Left lung (tissue), 10 donors: Measurements from ENCODE around the gene PIKFYVE. TPM values are rescaled to one million over a fixed set of nuclear protein-coding genes. Genes with fewer than 3 reads are reported as not detected.

Experiments
- ATAC-seq: fragments of 200-7000 bp; cut with Tn5 transposase; one replicate; pipeline ENCODE4 v1.9.1; 2020; ENCODE audit warnings: moderate library complexity
- DNase-seq, 4 donors: peaks; one replicate each; pipeline ENCODE4 v3.0.0-alpha.2; 2013 to 2020
- H3K27ac ChIP-seq, 2 donors: fragments of 200-600 bp; sonication (generic) in 1 of 2; one replicate each; pipeline versions ENCODE4 v1.5.0 to v1.8.0; 2020 to 2021
- H3K27me3 ChIP-seq, 2 donors: fragments of 200-600 bp; sonication (generic) in 1 of 2; one replicate each; pipeline versions ENCODE4 v1.5.0 to v1.8.0; 2020 to 2021
- H3K36me3 ChIP-seq, 2 donors: fragments of 200-600 bp; sonication (generic) in 1 of 2; one replicate each; pipeline versions ENCODE4 v1.5.0 to v1.8.0; 2020 to 2021
- H3K4me1 ChIP-seq, 2 donors: fragments of 200-600 bp; one replicate each; pipeline ENCODE4 v1.8.0; 2021
- H3K4me3 ChIP-seq, 2 donors: fragments of 200-600 bp; sonication (generic) in 1 of 2; one replicate each; pipeline versions ENCODE4 v1.5.0 to v1.8.0; 2020 to 2021; ENCODE audit warnings: mild to moderate bottlenecking in 1 of 2
- H3K9me3 ChIP-seq, 2 donors: fragments of 200-600 bp; sonication (generic) in 1 of 2; one replicate each; pipeline versions ENCODE4 v1.5.0 to v1.8.0; 2020 to 2021
- CTCF ChIP-seq, 2 donors: fragments of 200-600 bp; sonication (generic) in 1 of 2; IDR thresholded peaks; one replicate each; pipeline versions ENCODE4 v1.5.0 to v1.8.0; 2021; ENCODE audit warnings: antibody characterized with exemption in 2 of 2
- intact Hi-C, 2 donors: fragments of 100-400 bp; cut with DNase I; formaldehyde crosslinking; loops; one replicate each; pipeline versions ENCODE4 v1.11.2 to v1.14.2; 2022
- polyA plus RNA-seq, 6 donors: library from polyadenylated mRNA; unstranded; fragments of 120-200 nt; gene quantifications; one replicate each; pipeline ENCODE4 v1.2.1, GENCODE V29; 2013; ENCODE audit not compliant: insufficient read length in 6 of 6
- total RNA-seq, 2 donors: library from RNA; stranded (reverse); fragmentation: NEBNext Ultra II Directional; extraction: Animal tissue kit (Norgen Biotek cat#: 25700); gene quantifications; one replicate each; pipeline ENCODE4 v1.2.1, GENCODE V29; 2021
- donor health status: DM: no; HTN: yes; CAD: no.
- donor health status: DM: no; HTN: no; CAD: no.

Gene PIKFYVE
- total and polyA plus RNA-seq, 8 donors = 23.8 to 31.6 (median 26.7) TPM

DNA sequence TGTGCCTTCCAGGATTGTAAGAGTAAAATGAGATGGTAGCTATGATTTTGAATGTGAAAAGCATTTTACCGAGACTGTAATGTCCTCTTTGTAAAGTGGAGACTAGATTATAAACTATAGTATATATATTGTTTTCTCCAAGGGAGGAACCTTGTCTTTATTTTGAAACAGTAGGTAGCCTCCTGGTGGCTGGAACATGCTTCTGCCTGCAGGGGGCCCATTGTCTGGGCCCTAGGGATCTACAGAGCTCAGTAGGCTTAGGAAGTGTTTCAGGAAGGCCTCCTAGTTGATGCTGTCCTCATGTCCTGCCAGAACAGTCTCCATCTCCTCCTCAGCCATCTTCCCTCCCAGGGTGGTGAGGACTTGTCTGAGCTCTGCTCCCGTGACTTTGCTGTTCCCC is 3.0 kb downstream of the PIKFYVE start:
- ATAC-seq (no peak), DNase-seq (no peak)
- no peak for TF ChIP-seq CTCF (IDR thresholded peaks at IDR 0.05)

DNA sequence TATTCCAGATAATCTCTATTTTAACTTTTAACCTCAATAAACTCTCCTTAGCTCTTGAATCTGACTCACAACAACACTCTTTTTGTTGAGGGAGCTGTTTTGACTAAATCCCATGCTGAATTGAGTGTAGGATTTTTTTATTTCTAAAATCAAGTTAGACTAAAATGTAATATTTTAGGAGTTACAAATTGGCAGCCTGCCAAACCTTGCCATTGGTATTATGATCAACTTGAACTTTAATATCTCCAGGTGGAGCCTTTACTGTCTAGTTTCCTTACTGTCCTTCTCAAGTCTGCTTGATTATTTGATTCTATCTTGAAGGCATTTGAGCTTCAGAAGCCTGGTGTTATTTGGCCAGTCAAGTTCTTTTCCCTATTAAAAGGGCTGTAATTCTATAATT is 8.7 kb downstream of the PIKFYVE start:
- Histone ChIP-seq H3K4me1 (no peaks in the 10 kb centered on the region), H3K27me3 (no peaks in the 10 kb centered on the region), H3K27ac (no peak overlapping the region), H3K36me3 (peaks cover 0 to 84% of the 10 kb centered on the region in 2 donors), H3K4me3 (no peak overlapping the region), H3K9me3 (no peaks in the 10 kb centered on the region)
- no peak for TF ChIP-seq CTCF (IDR thresholded peaks at IDR 0.05)
- DNase-seq = no peak
- no peak for ATAC-seq
- intact Hi-C loops = no loop called here

More for the DNA sequence above, 3.0 kb downstream of the PIKFYVE start:
- Histone ChIP-seq H3K9me3 (no peaks in the 10 kb centered on the region), H3K4me3 (no peak overlapping the region), H3K27me3 (no peaks in the 10 kb centered on the region), H3K36me3 (peaks cover 0 to 29% of the 10 kb centered on the region in 2 donors), H3K4me1 (peaks cover 15 to 41% of the 10 kb centered on the region in 2 donors), H3K27ac (peak overlapping the region in 1 of 2 donors; percentile 15)
- intact Hi-C loops = no loop called here

DNA sequence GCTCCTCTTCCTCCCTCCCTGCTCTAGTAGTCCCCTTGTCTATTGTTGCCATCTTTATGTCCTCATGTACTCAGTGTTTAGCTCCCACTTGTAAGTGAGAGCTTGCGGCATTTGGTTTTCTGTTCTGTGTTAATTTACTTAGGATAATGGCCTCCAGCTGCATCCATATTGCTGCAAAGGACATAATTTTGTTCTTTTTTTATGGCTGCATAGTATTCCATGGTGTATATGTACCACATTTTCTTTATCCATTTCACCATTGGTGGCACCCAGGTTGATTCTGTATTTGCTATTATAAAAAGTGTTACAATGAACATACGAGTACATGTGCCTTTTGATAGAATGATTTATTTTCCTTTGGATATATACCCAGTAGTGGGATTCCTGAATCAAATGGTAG is 12.5 kb downstream of the PIKFYVE start:
- no peaks in the 10 kb centered on the region for H3K4me1 ChIP-seq
- H3K4me3 ChIP-seq = no peak overlapping the region
- DNase-seq (no peak), ATAC-seq (no peak)
- no peak overlapping the region for H3K27ac ChIP-seq
- no peaks in the 10 kb centered on the region for H3K9me3 ChIP-seq
- peaks cover 0 to 98% of the 10 kb centered on the region in 2 donors for H3K36me3 ChIP-seq
- intact Hi-C loops = no loop called here
- H3K27me3 ChIP-seq = no peaks in the 10 kb centered on the region
- no peak for TF ChIP-seq CTCF (IDR thresholded peaks at IDR 0.05)

- Histone ChIP-seq H3K27me3 (no peaks in the 10 kb centered on the region), H3K4me1 (no peaks in the 10 kb centered on the region), H3K9me3 (no peaks in the 10 kb centered on the region), H3K4me3 (no peak overlapping the region), H3K36me3 (peaks cover 0 to 97% of the 10 kb centered on the region in 2 donors), H3K27ac (no peak overlapping the region)
- TF ChIP-seq CTCF (IDR thresholded peaks at IDR 0.05) = no peak
- DNase-seq = no peak
- intact Hi-C loops = no loop called here
- ATAC-seq = no peak
Measured at GRCh38 chr2:208279236-208279635, 13.2 kb downstream of the PIKFYVE start.

DNA sequence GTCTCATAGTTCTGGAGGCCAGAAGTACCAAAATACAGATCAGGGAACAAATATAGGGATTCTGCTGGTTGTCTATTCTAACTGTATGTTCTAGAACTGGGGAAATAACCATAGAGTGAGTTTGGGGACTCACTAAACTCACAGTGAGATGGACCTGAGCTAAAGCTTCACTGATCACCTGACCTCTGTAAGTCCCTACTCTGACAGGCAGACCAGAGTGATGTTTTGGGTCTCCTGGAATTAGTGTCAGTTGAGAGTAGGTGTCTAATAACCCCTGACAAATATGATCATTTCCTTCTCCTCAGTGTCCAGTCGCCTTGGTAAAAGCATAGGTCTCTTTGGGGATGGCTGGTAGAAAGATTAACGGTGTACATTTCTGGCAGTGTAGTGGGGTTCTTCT is 14.2 kb downstream of the PIKFYVE start:
- no peaks in the 10 kb centered on the region for H3K9me3 ChIP-seq
- no peak overlapping the region for H3K27ac ChIP-seq
- peaks cover 0 to 89% of the 10 kb centered on the region in 2 donors for H3K36me3 ChIP-seq
- TF ChIP-seq CTCF (IDR thresholded peaks at IDR 0.05) = no peak
- DNase-seq = no peak
- no peak overlapping the region for H3K4me3 ChIP-seq
- no peak for ATAC-seq
- H3K27me3 ChIP-seq = no peaks in the 10 kb centered on the region
- H3K4me1 ChIP-seq = no peaks in the 10 kb centered on the region
- intact Hi-C loops = no loop called here
